CD4-positive, CD25-positive, alpha-beta regulatory T cell (primary cell): ENCODE data around the gene CEP57. TPM values are rescaled to one million over a fixed set of nuclear protein-coding genes. Genes with fewer than 3 reads are reported as not detected.

ENCODE experiments used
- ATAC-seq, 2 donors: fragments of 150-1000 bp; cut with Tn5 transposase; one replicate each; pipeline ENCODE4 v1.10.0; 2021; ENCODE audit warnings: low read depth in 2 of 2, moderate number of reproducible peaks in 2 of 2, moderate library complexity in 1 of 2
- DNase-seq, 3 donors: peaks; one replicate each; pipeline versions ENCODE4 v3.0.0 to v3.0.0-alpha.2; 2012 to 2022; ENCODE audit warnings: mixed read lengths in 1 of 3
- H3K27ac ChIP-seq: one replicate; pipeline ENCODE4 v1.7.0; 2013; ENCODE audit warnings: mild to moderate bottlenecking, low read length; ENCODE audit not compliant: insufficient read depth, poor library complexity, severe bottlenecking
- H3K27me3 ChIP-seq: one replicate; pipeline ENCODE4 v1.7.0; 2013; ENCODE audit warnings: low read length; ENCODE audit not compliant: control insufficient read depth, insufficient read depth
- H3K36me3 ChIP-seq: one replicate; pipeline ENCODE4 v1.7.0; 2013; ENCODE audit warnings: mild to moderate bottlenecking, low read length, moderate library complexity; ENCODE audit not compliant: control insufficient read depth, insufficient read depth
- H3K4me1 ChIP-seq: 2 replicates; pipeline ENCODE4 v1.7.0; 2013; ENCODE audit warnings: mild to moderate bottlenecking, low read length; ENCODE audit not compliant: insufficient read depth, control insufficient read depth, poor library complexity, severe bottlenecking
- H3K4me3 ChIP-seq: one replicate; pipeline ENCODE4 v1.7.0; 2013; ENCODE audit warnings: low read depth, mild to moderate bottlenecking, low read length, moderate library complexity
- H3K9me3 ChIP-seq, 2 experiments: 1 replicate in 1 of 2; 2 replicates in 1 of 2; pipeline ENCODE4 v1.7.0; 2013; ENCODE audit warnings: low read length in 2 of 2, mild to moderate bottlenecking in 1 of 2, moderate library complexity in 1 of 2; ENCODE audit not compliant: control insufficient read depth in 2 of 2
- H3K27ac Mint-ChIP-seq, 3 donors: one replicate each; pipeline ENCODE4 v1.8.0; 2020 to 2022; ENCODE audit warnings: mild to moderate bottlenecking in 3 of 3, mixed read lengths in 3 of 3, moderate library complexity in 2 of 3
- H3K27me3 Mint-ChIP-seq: one replicate; pipeline ENCODE4 v1.8.0; 2022; ENCODE audit warnings: mild to moderate bottlenecking, mixed read lengths
- H3K36me3 Mint-ChIP-seq: one replicate; pipeline ENCODE4 v1.8.0; 2020; ENCODE audit warnings: mixed read lengths
- H3K4me1 Mint-ChIP-seq, 4 donors: one replicate each; pipeline ENCODE4 v1.8.0; 2020 to 2022; ENCODE audit warnings: mixed read lengths in 4 of 4, mild to moderate bottlenecking in 1 of 4
- H3K4me3 Mint-ChIP-seq, 4 donors: one replicate each; pipeline ENCODE4 v1.8.0; 2020 to 2022; ENCODE audit warnings: mild to moderate bottlenecking in 4 of 4, mixed read lengths in 4 of 4, moderate library complexity in 3 of 4
- H3K9me3 Mint-ChIP-seq, 7 donors: one replicate each; pipeline ENCODE4 v1.8.0; 2020 to 2022; ENCODE audit warnings: mixed read lengths in 7 of 7, mild to moderate bottlenecking in 3 of 7, moderate library complexity in 2 of 7
- polyA plus RNA-seq, 4 donors: library from polyadenylated mRNA; unstranded; fragments of 300-500 nt; fragmentation: Illumina TruSeq; gene quantifications; one replicate each; pipeline ENCODE4 v1.2.3, GENCODE V29; 2021
- total RNA-seq: library from RNA; stranded (reverse); gene quantifications from one replicate; pipeline ENCODE4 v1.2.3, GENCODE V29; 2022

Gene CEP57
- total and polyA plus RNA-seq, 5 donors from 2014 or later = 51.6 to 69.9 (median 63.2) TPM

DNA sequence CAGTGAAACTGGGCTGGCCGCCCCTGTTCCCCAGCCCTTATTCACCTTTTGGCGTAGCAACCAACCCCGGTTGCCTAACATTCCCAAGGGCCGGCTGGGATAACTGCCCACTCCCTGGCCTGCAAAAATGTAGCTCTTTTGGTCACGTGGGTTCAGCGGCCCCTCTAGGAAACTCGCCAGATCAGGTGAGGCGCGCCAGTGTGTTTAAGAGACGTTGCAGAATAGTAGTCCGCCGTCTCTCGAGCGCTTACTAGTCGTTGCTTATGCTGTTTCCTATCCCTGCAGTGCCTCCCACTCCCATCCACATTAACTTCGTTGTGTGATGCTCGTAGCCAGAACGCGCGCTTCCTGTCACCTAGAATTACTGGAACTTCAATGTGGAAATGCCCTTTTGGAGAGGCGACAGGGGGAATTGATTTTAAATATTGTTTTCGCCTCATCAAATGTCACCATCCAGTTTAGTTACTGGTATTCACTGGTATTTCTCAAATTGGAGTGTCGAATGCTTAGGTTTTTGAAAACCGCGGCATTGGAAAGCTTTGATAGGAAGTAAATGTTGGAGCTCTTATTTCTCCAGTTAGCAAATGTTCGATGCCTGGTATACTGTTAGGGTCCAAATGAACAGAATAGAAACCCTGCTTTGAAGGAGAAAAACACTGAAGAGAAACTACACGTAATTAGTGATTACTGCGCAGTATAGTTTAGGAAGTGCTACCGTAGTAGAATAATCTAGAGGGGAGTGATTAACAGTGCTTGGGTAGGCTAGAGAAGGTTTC is 823 bp downstream of the CEP57 start:
- Mint-ChIP-seq H3K27me3 (peaks cover 10% of the 10 kb centered on the region), H3K9me3 (no peaks in the 10 kb centered on the region), H3K27ac (peak overlapping the region; percentile 100), H3K4me3 (peak overlapping the region; percentile 96 to 100 (median 99)), H3K36me3 (peaks cover 14% of the 10 kb centered on the region), H3K4me1 (peaks cover 15 to 72% (median 60%) of the 10 kb centered on the region in 4 donors)
- Histone ChIP-seq H3K4me1 (peaks cover 48% of the 10 kb centered on the region), H3K9me3 (no peaks in the 10 kb centered on the region), H3K36me3 (peaks cover 15% of the 10 kb centered on the region), H3K27ac (peak overlapping the region; percentile 100), H3K4me3 (peak overlapping the region; percentile 92), H3K27me3 (no peaks in the 10 kb centered on the region)
- DNase-seq = peak; percentile 35 to 80 (median 49)
- no peak for ATAC-seq

GRCh38 chr11:95791709-95792033 is 1.4 kb downstream of the CEP57 start:
- no peaks in the 10 kb centered on the region for H3K9me3 ChIP-seq
- ATAC-seq (no peak), DNase-seq (no peak)
- peak overlapping the region; percentile 92 for H3K4me3 ChIP-seq
- H3K27ac ChIP-seq = peak overlapping the region; percentile 100
- H3K9me3 Mint-ChIP-seq = no peaks in the 10 kb centered on the region
- H3K4me1 Mint-ChIP-seq = peaks cover 15 to 70% (median 59%) of the 10 kb centered on the region in 4 donors
- H3K27ac Mint-ChIP-seq = peak overlapping the region; percentile 81 to 100 (median 100)
- no peaks in the 10 kb centered on the region for H3K27me3 ChIP-seq
- peaks cover 10% of the 10 kb centered on the region for H3K27me3 Mint-ChIP-seq
- peaks cover 47% of the 10 kb centered on the region for H3K4me1 ChIP-seq
- H3K36me3 Mint-ChIP-seq = peaks cover 11% of the 10 kb centered on the region
- peak overlapping the region; percentile 96 to 100 (median 99) for H3K4me3 Mint-ChIP-seq
- H3K36me3 ChIP-seq = peaks cover 10% of the 10 kb centered on the region

DNA sequence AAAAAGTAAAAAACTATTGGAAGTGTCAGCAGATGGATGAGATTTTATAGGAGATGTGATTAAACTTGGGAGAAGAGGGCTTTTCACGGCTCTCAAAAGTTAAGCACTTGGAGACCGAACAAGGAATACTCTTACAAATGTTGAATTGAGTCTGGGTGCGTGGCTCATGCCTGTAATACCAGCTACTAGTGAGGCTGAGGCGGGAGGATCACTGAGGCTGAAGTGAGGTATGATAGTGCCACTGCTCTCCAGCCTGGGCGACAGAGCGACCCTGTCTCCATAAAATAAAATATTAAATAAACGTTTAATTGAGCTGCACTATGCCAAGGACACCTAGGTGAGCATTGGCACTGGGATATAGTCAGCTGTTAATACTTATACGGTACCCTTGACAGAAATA is 1.9 kb downstream of the CEP57 start:
- Mint-ChIP-seq H3K4me3 (peak overlapping the region; percentile 96 to 100 (median 99)), H3K27me3 (peaks cover 10% of the 10 kb centered on the region), H3K4me1 (peaks cover 15 to 67% (median 57%) of the 10 kb centered on the region in 4 donors), H3K27ac (peak overlapping the region in 1 of 3 donors; percentile 100), H3K36me3 (peaks cover 11% of the 10 kb centered on the region), H3K9me3 (no peaks in the 10 kb centered on the region)
- H3K27ac ChIP-seq = no peak overlapping the region
- H3K36me3 ChIP-seq = peaks cover 5% of the 10 kb centered on the region
- peak overlapping the region; percentile 92 for H3K4me3 ChIP-seq
- H3K4me1 ChIP-seq = peaks cover 45% of the 10 kb centered on the region
- H3K9me3 ChIP-seq = no peaks in the 10 kb centered on the region
- no peak for ATAC-seq
- no peak for DNase-seq
- no peaks in the 10 kb centered on the region for H3K27me3 ChIP-seq

DNA sequence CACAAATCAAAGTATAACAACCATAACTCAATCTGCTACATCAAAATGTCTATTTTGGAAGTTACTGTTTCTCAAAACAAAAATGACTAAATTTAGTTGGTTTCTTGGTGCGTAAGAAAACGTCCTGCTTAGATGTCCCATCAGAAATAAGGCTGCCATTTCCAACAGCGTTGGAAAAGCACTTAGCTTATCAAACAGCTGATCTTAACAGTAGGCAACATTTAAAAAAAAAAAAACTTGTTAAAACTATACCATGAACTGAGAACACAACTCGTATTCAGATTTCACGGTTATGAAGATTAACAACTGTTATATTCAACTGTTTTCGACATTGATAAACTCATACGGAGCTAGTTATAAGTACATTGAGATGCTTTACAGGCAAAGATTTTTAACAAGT is 2.4 kb downstream of the CEP57 start:
- Mint-ChIP-seq H3K27me3 (peaks cover 10% of the 10 kb centered on the region), H3K27ac (peak overlapping the region in 1 of 3 donors; percentile 13), H3K4me1 (peaks cover 15 to 62% (median 55%) of the 10 kb centered on the region in 4 donors), H3K4me3 (peak overlapping the region in 3 of 4 donors; percentile 19 to 68 (median 21)), H3K9me3 (no peaks in the 10 kb centered on the region), H3K36me3 (peaks cover 11% of the 10 kb centered on the region)
- ATAC-seq (no peak), DNase-seq (no peak)
- no peaks in the 10 kb centered on the region for H3K27me3 ChIP-seq
- H3K27ac ChIP-seq = no peak overlapping the region
- H3K4me1 ChIP-seq = peaks cover 44% of the 10 kb centered on the region
- H3K4me3 ChIP-seq = peak overlapping the region; percentile 92
- H3K36me3 ChIP-seq = peaks cover 2% of the 10 kb centered on the region
- H3K9me3 ChIP-seq = no peaks in the 10 kb centered on the region

- Histone ChIP-seq H3K4me3 (no peak overlapping the region), H3K27me3 (no peaks in the 10 kb centered on the region), H3K27ac (no peak overlapping the region), H3K4me1 (peaks cover 40% of the 10 kb centered on the region), H3K36me3 (no peaks in the 10 kb centered on the region), H3K9me3 (no peaks in the 10 kb centered on the region)
- Mint-ChIP-seq H3K9me3 (no peaks in the 10 kb centered on the region), H3K4me1 (peaks cover 15 to 59% (median 52%) of the 10 kb centered on the region in 4 donors), H3K27ac (peak overlapping the region in 1 of 3 donors; percentile 13), H3K36me3 (peaks cover 7% of the 10 kb centered on the region), H3K27me3 (peaks cover 10% of the 10 kb centered on the region), H3K4me3 (peak overlapping the region in 1 of 4 donors; percentile 68)
- DNase-seq (no peak), ATAC-seq (no peak)
Observed at GRCh38 chr11:95793116-95793515, 2.8 kb downstream of the CEP57 start.

GRCh38 chr11:95794086-95794485 is 3.8 kb downstream of the CEP57 start:
- H3K9me3 ChIP-seq = no peaks in the 10 kb centered on the region
- peaks cover 5% of the 10 kb centered on the region for H3K36me3 Mint-ChIP-seq
- no peak for ATAC-seq
- H3K27ac ChIP-seq = no peak overlapping the region
- peaks cover 16 to 53% (median 48%) of the 10 kb centered on the region in 4 donors for H3K4me1 Mint-ChIP-seq
- H3K9me3 Mint-ChIP-seq = no peaks in the 10 kb centered on the region
- peaks cover 30% of the 10 kb centered on the region for H3K4me1 ChIP-seq
- DNase-seq = no peak
- H3K4me3 Mint-ChIP-seq = no peak overlapping the region
- H3K27ac Mint-ChIP-seq = peak overlapping the region in 1 of 3 donors; percentile 20
- H3K4me3 ChIP-seq = no peak overlapping the region
- H3K27me3 ChIP-seq = no peaks in the 10 kb centered on the region
- H3K27me3 Mint-ChIP-seq = peaks cover 10% of the 10 kb centered on the region
- H3K36me3 ChIP-seq = no peaks in the 10 kb centered on the region

GRCh38 chr11:95795627-95796295 is 5.5 kb downstream of the CEP57 start:
- Histone ChIP-seq H3K36me3 (peaks cover 16% of the 10 kb centered on the region), H3K27ac (no peak overlapping the region), H3K4me1 (peaks cover 25% of the 10 kb centered on the region), H3K9me3 (no peaks in the 10 kb centered on the region), H3K27me3 (no peaks in the 10 kb centered on the region), H3K4me3 (no peak overlapping the region)
- no peaks in the 10 kb centered on the region for H3K27me3 Mint-ChIP-seq
- peak overlapping the region in 1 of 4 donors; percentile 74 for H3K4me3 Mint-ChIP-seq
- peaks cover 25 to 53% (median 49%) of the 10 kb centered on the region in 4 donors for H3K4me1 Mint-ChIP-seq
- H3K9me3 Mint-ChIP-seq = no peaks in the 10 kb centered on the region
- peaks cover 17% of the 10 kb centered on the region for H3K36me3 Mint-ChIP-seq
- DNase-seq (no peak), ATAC-seq (no peak)
- H3K27ac Mint-ChIP-seq = no peak overlapping the region
